SHP77 (cell line): ENCODE measurements around the gene TIMM29.
"Not testable (repeated sequence)": the region's sequence is repeated elsewhere in the genome, so short reads cannot be mapped to it uniquely, and the experiment has no call there.

Experiments
- DNase-seq, 2 experiments: peaks; one replicate each; lab custom pipeline; 2025; lab: John Stamatoyannopoulos, UW

TIMM29 gene

GRCh38 chr19:10945264-10945663 lies 16.7 kb downstream of the TIMM29 start:
- no peak for DNase-seq

- DNase-seq, result no peak
Observed at GRCh38 chr19:10946958-10947657, 18.5 kb downstream of the TIMM29 start.

- no peak for DNase-seq
Observed at GRCh38 chr19:10952809-10953208, 24.2 kb downstream of the TIMM29 start.

- not testable (repeated sequence) for DNase-seq
Observed at GRCh38 chr19:10959277-10959968, 30.8 kb downstream of the TIMM29 start.

- peak; percentile 87 to 92 for DNase-seq
Observed at GRCh38 chr19:10960314-10961072, 31.9 kb downstream of the TIMM29 start, which contains the start of gene SMARCA4. Gene SMARCA4 (plus strand): TSS chr19:10961030. CDS start chr19:10984152, 23,122 bp downstream.

- no peak for DNase-seq
Observed at GRCh38 chr19:10961073-10961860, 32.7 kb downstream of the TIMM29 start.

GRCh38 chr19:10962863-10963262 lies 34.3 kb downstream of the TIMM29 start:
- no peak for DNase-seq

- DNase-seq, result no peak
Observed at GRCh38 chr19:10963865-10964264, 35.3 kb downstream of the TIMM29 start.

- DNase-seq, result no peak
Observed at GRCh38 chr19:10964903-10965302, 36.3 kb downstream of the TIMM29 start.

GRCh38 chr19:10965398-10965797 lies 36.8 kb downstream of the TIMM29 start:
- no peak for DNase-seq

GRCh38 chr19:10966809-10967208 lies 38.2 kb downstream of the TIMM29 start:
- DNase-seq, result no peak

GRCh38 chr19:10968527-10969135 lies 40.0 kb downstream of the TIMM29 start:
- DNase-seq, result no peak

GRCh38 chr19:10971107-10971726 lies 42.6 kb downstream of the TIMM29 start:
- no peak for DNase-seq

- no peak for DNase-seq
Observed at GRCh38 chr19:10975374-10976130, 46.9 kb downstream of the TIMM29 start.

GRCh38 chr19:10976131-10976892 lies 47.7 kb downstream of the TIMM29 start:
- DNase-seq, result no peak

GRCh38 chr19:10977742-10978092 lies 49.1 kb downstream of the TIMM29 start:
- DNase-seq, result no peak
